IPS-18c (cell line): Measurements from ENCODE around the gene LDLRAD3.
"Not testable (repeated sequence)": the region's sequence is repeated elsewhere in the genome, so short reads cannot be mapped to it uniquely, and the experiment has no call there.

Experiments used
- H3K4me3 ChIP-seq: 2 replicates; pipeline ENCODE4 v1.7.0; 2013; ENCODE audit warnings: low read depth, mild to moderate bottlenecking, low read length, moderate library complexity; ENCODE audit not compliant: insufficient read depth
- H3K9me3 ChIP-seq: one replicate; pipeline ENCODE4 v1.6.1; 2013; ENCODE audit warnings: mild to moderate bottlenecking, low read length, moderate library complexity; ENCODE audit not compliant: control insufficient read depth, insufficient read depth

The LDLRAD3 gene

DNA sequence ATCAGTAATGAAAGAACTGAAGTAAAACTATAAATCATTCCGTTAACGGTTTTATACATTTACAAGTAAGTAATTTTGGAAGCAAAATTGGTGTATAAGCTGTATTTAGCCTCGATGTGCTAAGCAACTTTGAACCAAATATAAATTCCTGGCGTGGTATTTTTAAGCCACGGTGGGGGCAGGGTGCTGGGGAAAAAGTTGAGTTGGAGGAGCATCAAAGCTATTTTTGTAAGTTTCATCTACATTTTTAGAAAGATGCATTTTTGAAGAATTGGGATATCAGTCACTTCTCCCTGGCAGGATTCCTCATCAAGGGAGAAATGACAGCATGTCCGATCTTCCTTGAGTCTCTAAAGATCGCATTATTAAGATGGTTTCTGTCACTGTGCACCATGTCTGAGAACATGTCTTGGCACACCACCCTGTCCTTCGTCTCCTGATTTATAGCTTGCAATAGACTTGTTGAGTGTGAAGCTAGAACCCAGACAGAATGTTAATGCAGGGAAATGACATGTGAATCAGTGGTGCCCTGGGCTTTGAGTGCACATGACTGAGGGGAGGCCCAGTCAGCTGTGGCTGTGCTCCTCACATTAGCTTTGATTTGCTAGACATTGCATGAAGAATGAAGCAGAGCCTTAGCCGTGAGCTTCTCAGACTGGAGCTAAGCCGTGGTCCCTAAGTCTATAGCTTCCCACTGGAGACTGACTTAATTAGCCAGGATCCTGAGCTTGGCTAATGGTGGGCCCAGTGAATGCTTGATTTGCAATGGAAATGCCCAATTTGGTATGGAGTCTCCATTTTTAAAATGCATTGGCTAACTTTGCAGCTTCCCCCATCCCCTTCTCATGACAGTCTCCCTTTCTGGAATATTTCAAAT is 218.4 kb downstream of the LDLRAD3 start:
- no peak overlapping the region for H3K4me3 ChIP-seq
- no peaks in the 10 kb centered on the region for H3K9me3 ChIP-seq

DNA sequence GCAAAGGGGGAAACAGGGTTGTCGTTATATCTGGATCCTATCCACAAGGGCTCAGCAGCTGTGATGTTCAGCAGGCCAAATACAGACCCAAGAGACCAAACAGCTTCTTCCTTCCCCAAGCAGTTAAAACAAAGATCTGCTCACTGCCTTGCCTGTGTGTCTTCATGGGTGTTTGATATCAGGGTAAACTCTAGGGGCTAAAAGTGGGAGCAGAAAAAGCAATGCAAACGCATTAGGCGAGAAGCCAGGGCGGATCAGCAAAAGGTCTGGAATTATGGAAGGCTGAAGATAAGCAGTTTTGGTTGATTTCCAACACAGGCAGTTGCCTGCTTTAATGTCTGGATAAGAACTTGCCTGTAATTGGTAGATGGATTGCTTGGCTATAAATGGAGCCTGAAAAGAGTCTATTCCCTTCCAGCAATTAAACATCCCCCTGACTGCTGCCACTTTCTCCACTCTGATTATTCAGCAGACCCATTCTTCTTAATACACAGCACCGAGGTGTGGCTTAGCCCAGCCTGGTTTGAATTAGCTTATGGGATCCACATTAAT is 219.1 kb downstream of the LDLRAD3 start:
- no peaks in the 10 kb centered on the region for H3K9me3 ChIP-seq
- no peak overlapping the region for H3K4me3 ChIP-seq

DNA sequence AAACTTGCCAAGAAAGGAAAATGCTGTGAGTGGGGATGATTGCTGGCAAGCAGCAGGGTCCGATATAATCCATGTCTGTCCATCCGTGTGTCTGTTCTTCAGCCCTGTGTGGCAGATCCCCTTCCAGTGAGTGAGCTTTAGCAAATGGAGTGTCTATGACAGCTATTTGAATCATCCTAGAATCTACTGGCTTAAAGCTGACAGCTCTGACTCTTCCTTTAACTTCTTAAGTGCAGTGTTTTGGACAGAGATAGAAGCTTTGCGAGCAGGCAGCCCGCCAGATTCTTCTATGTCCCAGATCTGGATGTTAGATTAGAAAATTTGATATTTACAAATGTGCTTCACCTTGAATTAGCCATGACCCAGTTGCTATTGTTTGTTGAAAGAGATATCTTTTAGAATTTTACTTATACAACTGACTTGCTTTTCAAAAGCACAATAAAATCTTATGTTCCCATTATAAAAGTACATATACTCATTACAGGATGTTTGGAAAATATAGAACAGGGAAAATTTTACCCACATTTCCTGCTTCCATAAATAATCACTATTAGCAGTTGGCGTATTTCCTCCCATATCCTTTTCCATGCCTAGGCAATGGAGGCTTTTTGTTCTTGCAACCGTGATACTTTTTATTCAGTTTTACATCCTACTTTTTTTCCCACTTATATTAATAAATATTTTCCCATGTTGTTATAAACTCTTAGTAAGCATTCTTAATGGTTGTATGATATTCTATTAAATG is 220.8 kb downstream of the LDLRAD3 start:
- Histone ChIP-seq H3K9me3 (no peaks in the 10 kb centered on the region), H3K4me3 (no peak overlapping the region)

DNA sequence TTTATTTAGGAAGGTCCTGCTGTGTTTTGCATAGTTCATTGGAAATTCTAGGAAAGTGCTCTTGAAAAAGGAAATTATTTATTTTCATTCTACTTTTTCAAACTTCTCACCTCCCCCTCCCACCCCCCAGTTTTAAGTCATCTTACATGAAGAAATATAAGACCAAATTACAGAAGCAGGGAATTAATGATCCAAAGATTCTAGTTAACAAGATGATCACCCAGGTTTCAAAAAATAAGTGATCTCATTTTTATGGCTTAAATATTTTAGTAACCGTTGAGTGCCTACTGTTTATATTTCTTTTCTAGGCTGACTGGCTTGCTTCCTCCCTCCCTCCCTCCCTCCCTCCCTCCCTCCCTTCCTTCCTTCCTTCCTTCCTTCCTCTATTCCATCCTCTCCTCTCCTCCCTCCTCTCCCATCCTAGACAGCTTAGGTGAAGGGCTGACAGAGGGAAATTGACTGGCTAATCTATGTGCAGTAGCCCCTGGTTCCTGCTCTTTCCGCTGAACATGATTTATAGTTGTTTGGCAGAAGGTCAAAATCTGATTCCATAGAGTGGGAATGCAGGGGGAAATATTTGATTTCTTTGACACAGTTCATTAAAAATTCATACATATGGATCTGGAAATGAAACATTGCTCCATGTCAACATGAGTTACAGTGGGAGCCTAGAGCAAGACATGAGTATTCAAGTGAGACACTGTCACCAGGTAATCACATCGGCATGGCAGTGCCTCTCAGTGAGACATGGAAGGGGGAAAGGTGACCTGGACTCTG is 221.9 kb downstream of the LDLRAD3 start:
- H3K9me3 ChIP-seq, result no peaks in the 10 kb centered on the region

DNA sequence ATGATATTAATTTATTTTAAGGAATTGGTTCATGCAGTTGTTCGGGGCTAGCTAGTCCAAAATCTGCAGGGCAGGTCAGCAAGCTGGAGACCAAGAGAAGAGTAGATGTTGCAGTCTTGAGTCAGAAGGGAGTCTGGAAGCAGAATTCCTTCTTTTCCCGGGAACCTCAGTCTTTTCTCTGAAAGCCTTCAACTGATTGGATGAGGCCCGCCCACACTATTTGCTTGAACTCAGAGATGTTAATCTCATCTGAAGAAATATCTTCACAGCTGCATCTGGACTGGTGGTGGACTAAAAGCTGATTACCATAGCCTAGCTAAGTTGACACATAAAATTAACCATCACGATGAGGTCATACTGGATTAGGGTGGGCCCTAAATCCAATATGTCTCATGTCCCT is 223.2 kb downstream of the LDLRAD3 start:
- Histone ChIP-seq H3K9me3 (no peaks in the 10 kb centered on the region), H3K4me3 (no peak overlapping the region)

More for the DNA sequence above, 221.9 kb downstream of the LDLRAD3 start:
- H3K4me3 ChIP-seq, result no peak overlapping the region

DNA sequence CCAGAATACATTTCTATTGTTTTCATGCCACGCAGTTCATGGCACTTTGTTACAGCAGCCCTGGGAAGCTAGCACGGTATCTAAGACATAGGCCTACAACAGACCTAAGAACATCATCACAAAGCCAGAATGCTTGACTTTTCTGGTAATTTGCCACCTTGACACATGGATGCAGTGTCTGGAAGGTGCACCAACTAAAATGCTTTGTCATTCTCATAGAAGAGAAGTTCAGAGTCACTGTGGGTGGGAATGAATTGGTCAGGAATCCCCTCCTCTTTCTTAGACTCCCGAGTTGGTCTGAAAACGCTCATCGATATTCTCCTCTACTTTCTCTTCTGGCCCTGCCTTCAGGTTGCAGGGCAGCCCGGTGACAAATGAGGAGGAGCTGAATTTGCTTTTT is 223.9 kb downstream of the LDLRAD3 start:
- Histone ChIP-seq H3K9me3 (no peaks in the 10 kb centered on the region), H3K4me3 (no peak overlapping the region)

DNA sequence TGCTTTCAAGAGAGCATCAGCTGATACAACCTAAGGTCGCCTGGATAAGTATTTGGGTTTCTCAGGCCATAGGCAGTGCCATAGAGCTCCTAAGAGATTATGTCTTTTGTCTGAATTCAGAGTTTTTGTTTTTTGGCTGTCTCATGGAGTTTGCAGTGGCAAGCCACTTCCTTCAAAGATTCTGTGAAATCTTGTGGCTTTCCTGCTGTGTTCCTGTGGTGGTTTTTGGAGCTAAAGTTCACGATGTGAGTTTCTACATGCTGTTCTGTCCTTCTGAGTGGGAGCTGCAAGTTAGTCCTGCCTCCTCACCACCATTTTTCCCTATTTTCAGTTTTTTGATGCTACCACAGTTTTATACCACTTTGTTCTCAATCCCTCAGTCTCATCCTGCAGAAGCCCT is 234.0 kb downstream of the LDLRAD3 start:
- H3K9me3 ChIP-seq, result no peaks in the 10 kb centered on the region
- no peak overlapping the region for H3K4me3 ChIP-seq

DNA sequence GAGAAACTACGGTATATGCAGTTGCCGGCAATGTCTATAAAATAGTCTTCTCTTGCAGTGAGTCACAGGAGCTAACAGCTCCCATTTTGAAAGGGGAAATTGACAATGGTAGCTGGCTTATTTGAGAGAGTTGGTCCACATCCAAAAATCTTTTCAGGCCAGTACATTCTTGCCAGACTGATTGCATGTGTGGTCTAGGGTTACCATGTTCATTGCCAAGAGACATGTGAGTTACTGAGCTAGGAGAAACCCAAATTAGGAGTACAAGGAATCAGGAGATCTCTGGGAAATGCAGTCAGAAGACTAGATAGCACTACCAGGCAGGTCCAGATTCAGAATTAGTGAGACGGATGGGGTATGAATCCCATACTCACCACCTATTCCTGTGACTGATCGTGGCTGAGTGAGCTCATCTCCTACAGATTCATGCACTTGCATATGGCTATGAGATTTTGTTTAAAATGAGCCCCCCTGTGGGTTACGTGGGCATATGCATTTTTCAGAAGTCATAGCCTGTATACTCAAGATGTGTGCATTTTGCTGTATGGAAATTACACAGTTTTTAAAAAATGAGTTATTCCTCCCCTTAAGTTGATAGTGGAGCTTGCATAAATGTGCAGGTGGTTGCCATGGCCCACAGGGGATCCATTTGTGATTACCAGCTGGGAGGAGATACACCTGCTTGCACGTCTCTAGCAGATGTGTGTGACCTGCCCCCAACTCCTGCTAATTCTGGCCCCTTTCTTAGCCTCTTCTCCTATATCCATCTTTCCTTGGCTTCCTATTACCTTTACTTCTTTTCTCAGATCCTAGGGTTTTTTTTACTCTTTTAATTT is 242.7 kb downstream of the LDLRAD3 start:
- no peaks in the 10 kb centered on the region for H3K9me3 ChIP-seq

DNA sequence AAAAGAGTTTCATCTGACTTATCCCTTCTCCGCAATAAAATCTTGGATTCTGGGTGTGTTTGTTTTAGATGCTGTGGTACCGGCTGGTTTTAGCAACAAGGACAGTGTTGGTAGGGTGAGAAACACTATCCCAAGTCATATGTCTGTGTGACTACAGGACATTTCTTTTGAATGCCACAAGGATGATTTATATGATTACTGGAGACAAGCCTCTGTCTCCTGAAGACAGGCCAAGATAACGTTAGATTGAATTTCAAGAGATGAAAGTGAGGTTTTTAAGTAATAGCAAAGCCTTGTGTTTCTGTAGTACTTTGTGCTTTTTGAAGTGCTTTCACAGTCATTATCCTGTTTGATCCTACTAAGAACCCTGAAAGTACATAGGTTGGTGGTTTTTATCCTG is 243.8 kb downstream of the LDLRAD3 start:
- H3K9me3 ChIP-seq, result no peaks in the 10 kb centered on the region
- H3K4me3 ChIP-seq, result no peak overlapping the region

More for the DNA sequence above, 242.7 kb downstream of the LDLRAD3 start:
- no peak overlapping the region for H3K4me3 ChIP-seq

DNA sequence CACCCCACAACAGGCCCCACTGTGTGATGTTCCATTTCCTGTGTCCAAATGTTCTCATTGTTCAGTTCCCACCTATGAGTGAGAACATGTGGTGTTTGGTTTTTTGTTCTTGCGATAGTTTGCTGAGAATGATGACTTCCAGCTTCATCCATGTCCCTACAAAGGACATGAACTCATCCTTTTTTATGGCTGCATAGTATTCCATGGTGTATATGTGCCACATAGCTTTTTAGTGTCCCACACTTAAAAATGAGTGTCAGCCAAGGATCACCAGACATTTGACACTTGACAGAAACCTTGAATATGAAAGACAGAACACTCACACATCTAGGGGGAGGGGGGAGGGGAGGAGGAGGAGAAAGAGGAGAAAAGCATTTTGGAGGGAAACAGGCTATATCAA is 245.9 kb downstream of the LDLRAD3 start:
- H3K9me3 ChIP-seq, H3K4me3 ChIP-seq: not testable (repeated sequence)

DNA sequence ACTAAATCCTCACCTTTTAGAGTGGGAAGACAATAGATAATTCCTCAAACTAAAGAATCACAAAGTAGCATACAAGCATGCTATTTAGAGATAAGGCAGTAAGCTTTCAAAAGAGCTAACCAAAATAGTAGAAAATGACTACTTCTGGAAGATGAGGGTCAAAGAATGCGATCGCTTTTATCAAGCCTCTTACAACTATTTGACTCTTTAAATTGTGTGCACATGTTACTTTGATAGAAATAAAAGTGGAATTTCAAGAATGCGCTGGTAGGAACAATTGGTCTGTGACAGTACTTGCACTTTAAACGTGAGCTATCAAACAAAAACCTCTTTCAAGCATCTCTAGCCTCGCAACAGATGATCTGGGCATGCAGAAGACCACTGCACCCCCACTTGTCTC is 248.1 kb downstream of the LDLRAD3 start:
- no peaks in the 10 kb centered on the region for H3K9me3 ChIP-seq
- no peak overlapping the region for H3K4me3 ChIP-seq

DNA sequence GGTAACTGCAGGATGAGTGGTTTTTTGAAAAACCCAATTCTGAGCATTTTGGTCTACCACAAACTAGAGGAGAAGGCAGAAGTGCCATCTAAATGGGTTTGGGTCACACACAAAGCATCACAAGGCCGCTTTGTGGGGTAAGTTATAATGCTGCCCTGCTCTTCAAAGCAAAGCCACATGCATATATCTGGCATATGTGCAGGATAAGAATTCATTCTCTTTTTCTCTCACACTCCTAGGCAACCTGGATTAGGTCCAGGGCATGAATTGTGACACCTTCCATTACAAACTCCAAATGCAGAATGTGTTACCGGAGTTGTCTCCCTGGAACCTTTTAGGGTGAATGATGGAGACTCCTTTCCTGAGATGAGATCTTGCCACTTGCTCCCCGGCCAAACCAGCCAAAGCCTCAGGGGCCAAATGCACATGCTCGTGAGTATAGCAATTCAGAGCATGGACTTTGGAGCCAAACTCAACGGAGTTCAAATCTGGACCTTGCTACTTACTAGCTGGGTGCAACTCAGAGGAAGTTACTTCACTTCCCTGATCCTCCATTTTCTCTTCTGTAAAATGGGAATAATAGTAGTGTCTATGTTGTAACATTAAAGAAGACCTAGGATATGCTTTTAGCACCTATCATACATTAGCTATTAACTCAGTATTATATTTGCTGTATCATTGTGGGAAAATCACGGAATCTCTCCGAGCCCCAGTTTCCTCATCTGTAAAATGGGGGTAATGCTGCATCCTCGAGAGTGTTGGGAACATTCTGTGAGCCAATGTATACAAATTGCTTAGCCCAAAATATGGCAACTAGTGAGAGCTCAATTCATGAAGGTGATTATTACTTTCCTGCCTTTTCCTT is 248.8 kb downstream of the LDLRAD3 start:
- no peaks in the 10 kb centered on the region for H3K9me3 ChIP-seq
- no peak overlapping the region for H3K4me3 ChIP-seq

DNA sequence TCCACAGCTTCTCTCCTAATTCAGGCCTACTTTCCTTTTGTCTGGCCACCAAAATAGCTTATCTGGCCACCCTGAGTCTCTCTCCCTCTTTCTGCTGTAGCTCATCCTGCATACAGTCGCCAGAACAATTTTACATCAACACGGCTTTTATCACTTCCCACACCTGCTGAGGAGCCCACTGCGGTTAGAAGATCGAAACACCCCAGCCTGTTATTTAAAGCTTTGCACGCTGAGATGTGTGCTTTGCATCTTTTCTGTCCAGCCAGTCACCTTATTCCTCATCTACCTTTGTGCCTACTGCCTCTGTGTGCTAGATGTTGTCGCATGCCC is 249.4 kb downstream of the LDLRAD3 start:
- Histone ChIP-seq H3K9me3 (no peaks in the 10 kb centered on the region), H3K4me3 (no peak overlapping the region)

DNA sequence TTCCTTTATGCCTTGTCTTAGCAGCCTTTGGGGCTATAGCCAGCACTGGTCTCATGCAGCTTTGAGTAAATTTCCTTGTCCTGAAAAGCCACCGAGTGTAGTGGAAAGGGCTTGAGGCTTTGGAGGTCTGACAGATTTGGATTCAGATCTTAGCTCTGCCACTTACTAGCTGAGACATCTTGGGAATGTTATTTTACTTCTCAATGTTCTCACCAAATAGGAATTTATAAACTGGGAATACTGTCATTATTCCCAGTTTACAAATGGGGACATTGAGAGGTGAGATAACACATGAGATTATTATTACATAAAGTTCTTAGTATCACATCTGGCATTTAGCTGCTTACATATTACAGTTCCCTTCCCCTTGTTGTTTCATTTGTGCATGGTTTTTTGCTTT is 249.9 kb downstream of the LDLRAD3 start:
- Histone ChIP-seq H3K9me3 (no peaks in the 10 kb centered on the region), H3K4me3 (no peak overlapping the region)

DNA sequence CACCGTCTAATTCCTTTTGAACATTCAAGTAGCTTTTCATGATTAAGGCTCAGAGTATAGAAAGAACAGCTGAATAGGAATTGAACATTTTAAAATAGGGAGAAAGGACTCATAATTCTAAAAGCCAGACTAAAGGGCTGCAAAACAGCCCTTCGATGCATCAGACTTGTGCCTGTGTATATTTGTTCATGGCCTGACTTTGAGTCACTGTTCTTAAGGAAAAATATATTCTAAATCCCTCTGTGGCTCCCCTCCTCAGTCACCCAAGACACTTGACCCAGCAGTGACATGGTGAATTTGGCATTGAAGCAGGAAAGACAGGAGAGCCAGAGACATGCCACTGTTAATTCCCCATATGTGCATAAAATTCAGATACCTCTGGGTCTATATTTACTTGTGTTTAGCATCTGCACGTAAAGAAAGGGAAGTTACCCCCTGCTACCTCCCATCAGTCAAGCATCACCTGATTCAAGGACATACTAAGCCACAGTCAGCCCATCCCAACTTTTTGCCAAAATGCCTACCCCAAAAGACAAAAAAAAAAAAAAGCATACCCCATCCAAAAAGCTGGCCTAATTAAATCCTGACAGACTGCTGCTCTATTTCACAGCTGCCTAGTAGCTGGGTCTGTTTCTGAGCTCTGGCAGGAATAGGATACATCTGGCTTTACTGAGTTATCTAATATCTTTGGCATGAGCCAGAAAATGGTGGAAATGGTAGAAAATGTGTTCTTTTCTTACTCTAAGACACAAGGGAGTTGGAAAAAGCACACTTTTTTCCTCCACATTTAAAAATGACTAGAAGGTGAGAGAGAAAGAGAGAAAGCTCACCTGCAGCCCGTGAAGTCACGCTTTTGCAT is 251.9 kb downstream of the LDLRAD3 start:
- no peak overlapping the region for H3K4me3 ChIP-seq
- no peaks in the 10 kb centered on the region for H3K9me3 ChIP-seq
